Right kidney (tissue), 1 donor: ENCODE measurements around the gene CDC42EP5.
"Not testable (repeated sequence)": the region's sequence is repeated elsewhere in the genome, so short reads cannot be mapped to it uniquely, and the experiment has no call there.

Experiments
- DNase-seq: peaks from one replicate; pipeline ENCODE4 v3.0.0-alpha.2; 2016

CDC42EP5 gene

DNA sequence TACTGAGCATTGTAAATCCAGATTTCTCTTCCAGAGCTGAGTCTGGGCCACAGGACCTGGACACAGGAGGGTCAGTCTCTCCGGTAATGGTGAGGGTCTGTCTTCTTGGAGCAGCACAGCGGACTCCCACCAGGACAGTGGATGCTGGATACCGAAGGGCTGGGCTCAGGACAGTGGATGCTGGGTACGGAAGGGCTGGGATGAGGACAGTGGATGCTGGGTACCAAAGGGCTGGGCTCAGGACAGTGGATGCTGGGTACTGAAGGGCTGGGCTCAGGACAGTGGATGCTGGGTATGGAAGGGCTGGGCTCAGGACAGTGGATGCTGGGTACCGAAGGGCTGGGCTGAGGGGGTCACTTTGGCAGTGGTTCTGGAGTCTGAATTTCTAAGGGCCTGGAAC, 20.0 kb upstream of the CDC42EP5 start:
- DNase-seq: not testable (repeated sequence)

DNA sequence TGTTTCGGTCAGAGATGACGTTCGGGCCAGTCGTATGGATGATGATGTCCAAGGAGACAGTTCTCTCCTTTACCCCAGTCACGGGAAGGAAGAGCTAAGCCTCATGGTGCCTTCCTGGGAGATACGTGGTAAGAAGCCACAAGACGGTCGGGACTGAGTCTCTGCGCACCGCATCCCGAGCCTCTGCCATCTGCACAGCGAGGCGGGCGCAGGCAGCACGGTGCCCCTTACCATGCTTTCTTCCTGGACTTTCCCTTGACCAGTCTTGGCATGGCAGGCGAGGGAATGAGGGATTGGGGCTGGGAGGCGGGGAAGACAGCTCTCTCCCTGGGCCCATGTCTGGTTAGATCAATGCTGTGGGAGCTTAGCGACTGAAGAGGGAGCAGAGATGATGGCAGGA, 19.5 kb upstream of the CDC42EP5 start:
- no peak for DNase-seq

DNA sequence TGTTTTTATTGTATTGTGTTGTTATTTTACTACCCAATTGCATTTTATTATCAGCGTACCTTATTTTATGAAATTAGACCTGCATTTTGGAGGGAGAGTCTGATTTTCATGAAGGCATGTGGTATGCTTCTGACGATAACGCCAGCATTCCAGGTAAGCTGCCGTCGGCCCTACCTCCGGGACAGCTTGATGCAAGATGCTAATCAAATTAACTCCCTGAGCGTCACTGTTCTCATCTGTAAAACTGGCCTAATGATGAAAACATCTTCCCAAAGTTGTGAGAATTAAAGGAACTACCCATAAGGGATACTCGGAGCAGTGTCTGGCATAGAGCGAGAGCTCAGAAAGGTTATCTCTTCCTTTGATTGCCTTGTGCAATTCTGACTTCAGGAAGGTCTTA, 16.7 kb upstream of the CDC42EP5 start:
- no peak for DNase-seq

DNA sequence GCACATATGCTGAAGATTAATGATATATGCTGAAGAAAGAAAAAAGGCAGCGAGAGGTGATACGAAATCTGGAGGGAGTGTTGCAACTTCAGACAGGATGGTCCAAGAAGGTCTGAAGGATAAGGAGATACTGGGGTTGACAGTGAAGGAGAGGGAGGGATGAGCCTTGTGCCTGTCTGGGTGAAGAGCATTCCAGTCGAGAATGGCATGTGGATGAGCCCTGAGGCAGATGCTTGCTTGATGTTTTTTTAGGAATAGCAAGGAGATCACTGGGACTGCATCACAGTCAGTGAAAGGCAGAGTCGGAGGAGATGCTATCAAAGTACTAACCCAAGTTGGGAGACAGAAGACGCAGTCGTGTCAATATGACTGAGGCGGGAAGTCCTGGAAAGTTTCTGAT, 16.2 kb upstream of the CDC42EP5 start:
- no peak for DNase-seq

DNA sequence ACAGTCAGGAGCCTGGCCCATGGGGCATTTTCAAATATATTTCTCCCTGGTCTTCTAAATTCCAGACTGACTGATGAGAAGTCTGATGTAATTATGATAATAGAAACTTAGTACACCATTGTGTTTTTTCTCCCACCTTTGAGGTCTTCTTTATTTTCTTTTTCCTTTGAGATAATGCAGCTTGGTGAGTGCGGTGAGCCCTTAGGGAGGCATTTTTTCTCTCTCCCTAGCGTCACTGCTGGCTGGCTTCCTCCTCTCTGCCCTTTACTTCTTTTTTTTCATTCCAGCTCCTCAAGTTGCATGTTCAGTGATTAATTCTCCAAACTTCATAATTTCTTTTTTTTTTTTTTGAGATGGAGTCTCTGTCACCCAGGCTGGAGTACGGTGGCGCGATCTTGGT, 12.8 kb upstream of the CDC42EP5 start:
- DNase-seq: no peak

DNA sequence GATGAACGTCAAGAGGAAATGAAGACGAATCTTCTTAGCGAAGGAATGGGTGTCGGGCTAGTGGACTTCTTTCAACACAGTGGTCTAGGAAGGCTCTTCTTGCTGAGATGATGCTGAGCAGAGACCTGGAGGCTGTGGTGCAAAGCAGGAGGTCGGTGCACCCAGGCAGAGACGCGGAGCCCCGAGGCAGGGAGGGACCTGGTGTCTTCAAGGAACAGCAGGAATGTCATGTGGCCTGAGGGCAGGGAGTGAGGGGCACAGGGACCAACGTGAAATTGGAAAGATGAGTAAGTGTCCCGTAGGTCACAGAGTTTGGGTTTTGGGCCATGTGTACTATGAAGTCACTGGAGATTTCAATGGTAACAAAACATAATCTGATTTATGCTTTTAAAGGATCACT, 11.4 kb upstream of the CDC42EP5 start:
- no peak for DNase-seq

DNA sequence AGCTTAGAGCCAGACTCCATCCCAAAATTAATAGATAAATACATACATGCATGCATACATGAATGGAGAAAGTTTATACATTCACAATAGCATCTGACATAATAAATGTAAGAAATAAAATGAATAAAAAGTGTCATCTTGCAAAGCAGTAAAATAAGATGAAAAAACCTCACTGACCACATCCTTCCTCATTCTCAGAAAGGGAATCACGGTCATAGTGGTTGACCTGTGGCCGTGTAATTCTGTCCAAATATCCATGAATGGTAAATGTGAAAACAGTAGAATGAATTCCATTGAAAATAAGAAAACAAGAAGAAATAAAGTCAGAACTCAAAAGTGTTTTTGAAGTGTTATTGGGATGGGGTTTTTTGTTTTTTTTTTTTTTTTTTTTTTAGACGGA, 9.8 kb upstream of the CDC42EP5 start:
- DNase-seq: no peak

DNA sequence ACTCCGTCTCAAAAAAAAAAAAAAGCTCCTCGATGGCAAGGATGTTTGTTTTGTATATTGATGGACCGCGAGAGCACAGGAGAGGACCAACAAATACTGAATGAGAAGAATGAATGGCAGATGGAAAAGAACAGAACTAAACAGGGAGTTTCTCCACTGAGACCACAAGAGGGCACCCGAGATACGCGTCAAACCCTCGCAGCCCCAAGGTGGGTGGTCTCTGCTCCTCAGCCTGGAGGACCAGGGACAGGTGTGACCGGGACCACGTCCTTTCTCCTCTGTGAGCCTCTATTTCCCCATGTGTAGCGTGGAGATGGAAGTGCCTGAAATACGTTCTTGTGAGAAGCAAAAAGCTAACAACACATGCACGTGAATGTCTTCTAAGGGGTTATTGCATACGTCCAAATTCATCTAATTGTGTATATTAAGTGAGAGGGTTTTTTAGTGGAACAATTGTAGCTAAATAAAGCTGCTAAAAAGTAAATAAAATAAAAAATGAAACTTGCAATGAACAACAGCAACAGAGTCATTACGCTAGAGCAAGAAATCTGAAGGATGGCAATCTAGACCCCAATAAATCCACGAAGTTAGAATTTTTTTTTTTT, 8.3 kb upstream of the CDC42EP5 start:
- DNase-seq: peak; percentile 40

DNA sequence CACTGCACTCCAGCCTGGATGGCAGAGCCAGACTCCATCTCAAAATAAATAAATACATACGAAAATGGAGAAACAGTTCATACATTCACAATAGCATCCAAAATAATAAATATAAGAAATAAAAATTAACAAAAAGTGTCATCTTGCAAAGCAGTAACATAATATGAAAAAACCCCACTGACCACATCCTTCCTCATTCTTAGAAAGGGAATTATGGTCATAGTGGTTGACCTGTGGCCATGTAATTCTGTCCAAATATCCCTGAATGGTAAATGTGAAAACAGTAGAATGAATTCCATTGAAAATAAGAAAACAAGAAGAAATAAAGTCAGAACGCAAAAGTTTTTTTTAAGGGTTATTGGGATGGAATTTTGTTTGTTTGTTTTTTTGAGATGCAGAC, 7.0 kb upstream of the CDC42EP5 start:
- DNase-seq: no peak

DNA sequence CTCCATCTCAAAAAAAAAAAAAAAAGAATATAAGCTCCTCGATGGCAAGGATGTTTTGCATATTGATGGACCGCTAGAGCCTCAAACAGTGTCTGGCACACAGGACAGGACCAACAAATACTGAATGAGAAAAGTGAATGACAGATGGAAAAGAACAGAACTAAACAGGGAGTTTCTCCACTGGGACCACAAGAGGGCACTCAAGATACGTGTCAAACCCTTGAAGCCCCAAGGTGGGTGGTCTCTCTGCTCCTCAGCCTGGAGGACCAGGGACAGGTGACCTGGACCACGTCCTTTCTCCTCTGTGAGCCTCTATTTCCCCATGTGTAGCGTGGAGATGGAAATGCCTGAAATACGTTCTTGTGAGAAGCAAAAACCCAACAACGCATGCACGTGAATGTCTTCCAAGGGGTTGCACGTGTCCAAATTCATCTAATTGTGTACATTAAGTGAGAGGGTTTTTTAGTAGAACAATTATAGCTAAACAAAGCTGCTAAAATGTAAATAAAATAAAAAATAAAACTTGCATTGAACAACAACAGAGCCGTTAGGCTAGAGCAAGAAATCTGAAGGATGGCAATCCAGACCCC, 5.7 kb upstream of the CDC42EP5 start:
- DNase-seq: no peak

DNA sequence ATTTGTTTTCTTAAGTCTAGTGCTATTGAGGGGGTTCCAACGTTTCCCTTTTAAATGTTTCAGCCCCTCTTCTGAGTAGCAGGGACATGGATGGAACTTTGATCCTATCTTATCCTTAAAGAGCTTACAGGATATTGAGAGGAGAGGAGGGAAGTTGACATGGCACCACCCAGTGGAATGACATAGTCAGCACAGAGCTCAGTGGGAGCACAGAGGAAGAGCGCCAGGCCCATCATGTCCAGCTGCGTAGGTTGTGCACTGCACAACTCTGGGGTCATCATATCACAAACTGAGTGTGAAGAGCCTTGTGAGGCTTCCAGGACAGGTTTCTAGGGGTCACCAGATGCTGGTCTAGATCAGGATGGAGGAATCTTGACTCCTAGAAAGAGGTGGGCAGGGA, 4.6 kb upstream of the CDC42EP5 start:
- no peak for DNase-seq

DNA sequence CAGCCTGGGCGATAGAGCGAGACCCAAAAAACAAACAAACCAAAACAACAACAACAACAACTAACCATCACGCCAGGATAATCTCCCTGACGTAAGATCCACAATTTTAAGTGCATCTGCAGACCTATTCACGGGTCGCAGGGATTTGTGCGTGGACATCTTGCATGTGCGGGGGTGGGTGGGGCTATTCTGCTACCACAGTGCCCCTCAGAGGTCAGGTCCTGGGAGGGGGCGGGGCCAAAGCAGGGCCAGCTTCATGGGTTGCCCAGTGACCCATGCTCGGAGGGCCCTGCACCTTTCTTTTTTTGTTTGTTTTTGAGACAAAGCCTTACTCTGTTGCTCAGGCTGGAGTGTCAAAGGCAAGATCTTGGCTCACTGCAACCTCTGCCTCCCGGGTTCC, 2.6 kb upstream of the CDC42EP5 start:
- no peak for DNase-seq

DNA sequence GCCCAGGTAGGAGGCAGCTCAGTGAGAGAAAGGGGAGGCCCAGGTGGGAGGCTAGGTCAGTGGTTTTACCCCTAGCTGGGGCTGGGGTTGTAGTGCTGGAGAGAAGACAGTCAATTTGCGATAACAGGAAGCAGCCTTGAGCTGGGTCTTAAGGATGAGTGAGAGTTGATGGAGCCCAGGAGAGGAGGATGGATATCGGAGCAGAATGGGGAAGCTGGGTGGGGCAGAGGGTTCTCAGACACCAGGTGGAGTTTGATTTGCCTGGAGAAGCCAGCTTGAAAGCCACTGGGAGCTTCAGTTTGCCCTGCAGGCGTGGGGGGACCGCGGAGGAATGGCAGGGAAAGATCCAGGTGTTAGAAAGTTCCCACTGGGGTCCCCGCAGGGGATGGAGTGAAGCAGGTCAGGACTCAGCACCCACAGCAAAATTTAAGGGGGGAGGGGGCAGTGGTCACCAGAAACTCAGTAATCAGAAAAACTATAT, 836 bp upstream of the CDC42EP5 start:
- no peak for DNase-seq

DNA sequence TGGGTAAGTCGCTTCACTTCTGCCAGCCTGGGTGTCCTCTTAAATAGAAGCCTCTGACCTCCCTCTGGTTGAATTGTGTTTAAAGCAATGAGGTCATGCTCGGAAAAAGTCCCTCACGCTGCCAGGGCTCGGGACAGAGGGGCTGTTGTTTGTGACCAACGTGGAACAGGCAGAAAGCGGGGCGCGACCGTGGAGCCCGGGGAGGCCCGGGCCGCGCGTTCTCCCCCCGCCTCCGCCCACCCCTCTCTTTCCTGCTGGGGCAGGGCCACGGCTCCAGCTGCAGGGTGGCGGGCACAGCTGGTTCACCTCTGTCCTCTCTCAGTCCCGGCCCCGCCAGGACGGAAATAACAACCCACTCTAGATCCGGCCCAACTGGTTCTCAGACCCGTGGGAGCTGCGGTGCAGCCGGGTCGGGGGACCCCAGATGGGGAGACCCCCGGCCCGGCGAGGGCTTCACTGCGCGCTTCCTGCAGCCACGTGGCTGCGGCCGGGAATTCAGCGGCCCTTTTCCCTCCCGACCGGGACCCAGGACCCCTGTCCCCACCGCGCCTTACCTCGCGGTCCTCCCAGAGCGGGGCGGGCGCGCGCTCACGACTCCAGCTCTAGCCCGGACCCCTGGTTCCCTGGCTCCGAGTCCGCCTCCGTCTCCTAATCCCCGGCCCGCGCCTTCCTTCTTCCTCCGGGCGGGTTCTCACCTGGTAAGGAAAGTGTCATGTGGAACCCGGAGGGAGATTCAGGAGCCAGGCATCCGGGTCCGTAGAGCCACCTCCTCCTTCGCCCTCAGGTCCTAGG, 1.9 kb downstream of the CDC42EP5 start:
- DNase-seq: peak; percentile 68

DNA sequence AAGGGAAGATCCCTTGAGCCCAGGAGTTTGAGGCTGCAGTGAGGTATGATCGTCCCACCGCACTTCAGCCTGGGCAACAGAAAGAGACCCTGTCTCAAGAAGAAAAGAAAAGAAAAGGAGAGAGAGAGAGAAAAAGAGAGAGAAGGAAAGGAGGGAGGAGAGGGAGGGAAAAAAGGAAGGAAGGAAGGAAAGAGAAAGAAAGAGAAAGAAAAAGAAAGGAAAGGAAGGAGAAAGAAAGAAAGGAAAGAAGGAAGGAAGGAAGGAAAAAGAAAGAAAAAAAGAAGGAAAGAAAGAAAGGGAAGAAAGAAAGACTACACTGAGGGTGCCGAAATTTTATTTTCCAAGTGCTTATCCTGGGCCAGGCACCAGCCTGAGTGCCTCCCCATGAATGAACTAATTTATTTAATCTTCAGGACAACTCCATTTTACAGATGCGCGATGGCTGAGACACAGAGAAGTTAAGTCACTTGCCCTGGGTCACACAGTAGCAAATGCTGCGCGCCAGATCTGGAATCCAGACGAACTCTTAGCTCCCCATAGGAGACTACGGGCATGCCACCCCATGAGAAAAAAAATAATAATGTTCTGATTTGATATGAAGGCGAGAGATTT, 2.7 kb downstream of the CDC42EP5 start:
- DNase-seq: no peak

DNA sequence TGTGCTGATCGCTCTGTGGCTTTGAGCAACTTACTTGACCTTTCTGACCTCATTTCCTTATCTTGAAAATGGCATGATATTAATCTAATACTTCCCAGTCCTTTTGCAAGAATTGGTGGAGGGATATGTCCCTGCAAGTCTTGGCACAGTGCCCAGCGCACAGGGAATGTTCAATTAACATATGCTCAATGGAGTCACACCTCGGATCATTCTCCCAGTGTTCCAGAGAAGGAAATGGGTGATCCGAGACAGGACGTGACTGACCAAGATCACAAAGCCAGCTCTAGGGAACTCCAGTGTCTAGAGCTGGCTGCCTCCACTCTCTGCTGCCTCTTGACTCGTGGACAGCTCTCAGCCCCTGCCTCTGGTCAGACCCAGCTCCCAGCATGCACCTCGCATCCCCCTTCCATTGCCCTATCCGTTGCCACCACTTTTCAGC, 3.6 kb downstream of the CDC42EP5 start:
- DNase-seq: no peak

DNA sequence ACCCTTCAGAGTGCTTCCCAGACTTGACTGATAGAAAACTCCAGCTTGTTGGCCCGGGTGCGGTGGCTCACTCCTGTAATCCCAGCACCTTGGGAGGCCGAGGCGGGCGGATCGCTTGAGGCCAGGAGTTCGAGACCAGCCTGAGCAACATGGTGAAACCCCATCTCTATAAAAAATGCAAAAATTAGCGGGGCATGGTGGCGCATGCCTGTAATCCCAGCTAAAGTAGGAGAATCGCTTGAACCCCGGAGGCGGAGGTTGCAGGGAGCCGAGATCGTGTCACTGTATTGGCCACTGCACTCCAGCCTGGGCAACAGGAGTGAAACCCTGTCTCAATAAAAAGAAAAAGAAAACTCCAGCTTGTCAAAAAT, 7.0 kb downstream of the CDC42EP5 start:
- not testable (repeated sequence) for DNase-seq

DNA sequence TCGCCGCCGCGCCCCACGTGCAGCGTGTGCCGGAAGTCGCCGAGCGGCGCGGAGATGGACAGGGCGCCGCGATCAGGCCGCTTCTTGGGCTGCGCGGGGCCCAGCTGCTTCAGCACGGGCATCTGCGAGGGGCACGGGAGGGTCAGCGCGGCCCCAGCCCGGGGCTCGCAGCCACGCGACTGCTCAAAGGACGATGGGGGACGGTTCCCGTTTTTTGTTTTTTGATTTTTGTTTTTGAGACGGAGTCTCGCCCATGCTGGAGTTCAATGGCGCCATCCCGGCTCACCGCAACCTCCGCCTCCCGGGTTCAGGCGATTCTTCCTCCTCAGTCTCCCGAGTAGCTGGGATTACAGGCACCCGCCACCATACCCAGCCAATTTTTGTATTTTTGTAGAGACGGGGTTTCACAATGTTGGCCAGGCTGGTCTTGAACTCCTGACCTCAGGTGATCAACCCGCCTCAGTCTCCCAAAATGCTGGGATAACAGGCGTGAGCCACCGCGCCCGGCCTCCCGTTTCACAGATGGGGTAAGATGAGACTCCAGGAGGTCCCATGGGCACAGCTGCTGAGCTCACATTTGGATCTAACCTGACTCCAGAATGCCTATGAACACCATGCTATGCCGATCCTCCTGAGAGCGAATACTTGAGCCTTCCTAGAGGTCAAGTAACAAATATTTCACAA, 7.5 kb downstream of the CDC42EP5 start:
- DNase-seq: peak; percentile 37

DNA sequence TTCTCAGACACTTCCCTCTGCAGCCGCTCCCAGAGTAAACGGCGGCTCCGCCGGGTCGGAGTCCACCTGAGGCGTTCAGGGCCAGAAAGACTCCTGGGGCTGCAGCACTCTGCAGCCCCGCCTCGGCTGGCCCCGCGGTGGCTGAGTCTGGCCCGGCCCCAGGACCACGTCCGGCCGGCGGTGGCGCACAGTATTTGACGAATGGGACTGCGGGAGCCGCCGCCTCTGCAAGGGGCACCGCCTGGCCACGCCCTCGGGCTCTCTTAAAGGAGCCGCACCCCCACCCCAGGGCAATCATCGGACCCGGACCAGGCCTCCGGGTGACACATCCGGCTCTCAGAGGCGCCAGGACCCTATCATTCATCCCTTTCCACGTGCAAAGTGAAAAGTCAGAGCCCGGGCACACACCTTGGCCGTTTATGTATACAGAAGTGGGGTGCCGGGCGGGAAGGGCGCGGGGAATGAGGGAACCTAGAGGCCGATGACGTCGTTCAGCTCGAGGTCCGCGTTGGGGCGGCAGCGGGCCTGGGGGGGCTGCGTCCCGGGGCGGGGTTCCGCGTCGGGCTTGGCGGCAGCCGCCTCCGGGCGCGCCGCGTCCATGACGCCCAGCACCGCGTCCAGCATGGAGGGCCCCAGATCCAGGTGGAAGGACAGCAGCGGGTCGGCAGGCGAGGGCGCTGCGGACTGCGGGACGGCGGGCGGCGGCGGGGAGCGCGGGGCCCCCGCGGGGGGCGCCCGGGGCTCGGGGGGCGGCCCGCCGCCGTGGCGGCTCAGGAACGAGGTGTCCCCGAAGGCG, 8.3 kb downstream of the CDC42EP5 start:
- DNase-seq: peak; percentile 91

DNA sequence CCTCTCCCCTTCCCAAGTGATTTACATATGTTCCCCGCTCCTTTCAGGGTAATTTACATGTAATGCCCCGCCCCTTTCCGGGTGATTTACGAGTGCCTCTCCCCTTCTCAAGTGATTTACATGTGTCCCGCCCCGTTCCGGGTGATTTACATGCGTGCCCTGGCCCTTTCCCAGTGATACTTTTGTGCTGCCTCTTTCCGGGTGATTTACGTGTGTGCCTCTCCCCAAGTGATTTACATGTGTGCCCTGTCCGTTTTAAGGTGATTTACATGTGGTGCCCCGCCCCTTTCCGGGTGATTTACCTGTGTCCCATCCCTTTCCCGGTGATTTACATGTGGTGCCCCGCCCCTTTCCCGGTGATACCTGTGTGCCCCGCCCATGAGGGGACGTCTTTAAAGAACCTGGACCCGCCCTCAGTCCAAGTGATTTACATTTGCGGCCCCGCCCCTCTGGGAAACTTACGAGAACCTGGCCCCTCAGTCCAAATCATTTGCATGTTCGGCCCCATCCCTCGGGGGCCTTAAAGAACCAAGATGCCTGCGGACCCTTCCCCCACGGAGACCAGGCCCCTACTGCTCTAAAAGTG, 9.0 kb downstream of the CDC42EP5 start:
- DNase-seq: no peak

DNA sequence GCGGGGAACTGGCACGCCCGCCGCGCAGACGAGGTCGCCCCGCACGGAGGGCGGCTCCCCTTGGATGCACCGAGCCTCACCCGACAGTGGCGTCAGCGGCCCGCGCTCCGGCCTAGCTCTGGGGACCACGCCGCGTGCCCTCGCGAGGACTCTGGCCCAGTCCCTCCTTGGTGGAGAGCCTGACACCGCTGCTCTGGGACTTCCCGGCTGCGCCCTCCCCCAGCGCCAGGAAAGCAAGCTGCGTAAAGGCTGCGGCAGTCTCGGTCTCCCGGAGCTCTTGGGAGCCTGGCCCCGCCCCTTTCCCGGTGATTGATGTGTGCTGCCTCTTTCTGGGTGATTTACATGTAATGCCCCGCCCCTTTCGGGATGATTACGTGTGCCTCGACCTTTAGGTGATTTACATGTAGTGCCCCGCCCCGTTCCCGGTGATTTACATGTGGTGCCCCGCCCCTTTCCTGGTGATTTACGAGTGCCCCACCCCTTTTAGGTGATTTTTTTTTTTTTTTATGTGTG, 9.5 kb downstream of the CDC42EP5 start, which contains the start of gene LENG9:
TSS of gene LENG9 (minus strand) at position 248 of the 513 bp plus-strand sequence. CDS start 252 bp downstream, outside the sequence.
- DNase-seq: peak; percentile 88
